ENCODE results near the gene SMIM14.
"Not testable (repeated sequence)": the region's sequence is repeated elsewhere in the genome, so short reads cannot be mapped to it uniquely, and the experiment has no call there.

The SMIM14 gene

GRCh38 chr4:39638354-39639239, at the start of gene SMIM14:
SMIM14 (minus strand) TSS chr4:39638865; CDS start chr4:39605145, 33,720 bp downstream.
- DNase-seq (ENCODE audit: low spot score), result peak; percentile 90

- DNase-seq (ENCODE audit: low spot score), result no peak
Measured at GRCh38 chr4:39687014-39687413, 48.3 kb upstream of the SMIM14 start.

- no peak for DNase-seq (ENCODE audit: low spot score)
Measured at GRCh38 chr4:39685990-39686389, 47.3 kb upstream of the SMIM14 start.

- no peak for DNase-seq (ENCODE audit: low spot score)
Measured at GRCh38 chr4:39682138-39682537, 43.5 kb upstream of the SMIM14 start.

- not testable (repeated sequence) for DNase-seq (ENCODE audit: low spot score)
Measured at GRCh38 chr4:39681003-39681402, 42.3 kb upstream of the SMIM14 start.

- not testable (repeated sequence) for DNase-seq (ENCODE audit: low spot score)
Measured at GRCh38 chr4:39675681-39676080, 37.0 kb upstream of the SMIM14 start.

GRCh38 chr4:39670296-39670695, 31.6 kb upstream of the SMIM14 start:
- not testable (repeated sequence) for DNase-seq (ENCODE audit: low spot score)

GRCh38 chr4:39668887-39669286, 30.2 kb upstream of the SMIM14 start:
- DNase-seq (ENCODE audit: low spot score), result no peak

GRCh38 chr4:39667706-39668105, 29.0 kb upstream of the SMIM14 start:
- no peak for DNase-seq (ENCODE audit: low spot score)

- DNase-seq (ENCODE audit: low spot score), result no peak
Measured at GRCh38 chr4:39664828-39665731, 26.4 kb upstream of the SMIM14 start.

GRCh38 chr4:39662683-39663082, 24.0 kb upstream of the SMIM14 start:
- no peak for DNase-seq (ENCODE audit: low spot score)

GRCh38 chr4:39660757-39661156, 22.1 kb upstream of the SMIM14 start:
- DNase-seq (ENCODE audit: low spot score), result no peak

GRCh38 chr4:39660045-39660444, 21.4 kb upstream of the SMIM14 start:
- DNase-seq (ENCODE audit: low spot score), result no peak

- no peak for DNase-seq (ENCODE audit: low spot score)
Measured at GRCh38 chr4:39658756-39659155, 20.1 kb upstream of the SMIM14 start.

- DNase-seq (ENCODE audit: low spot score), result no peak
Measured at GRCh38 chr4:39657465-39657864, 18.8 kb upstream of the SMIM14 start.

GRCh38 chr4:39656638-39657037, 18.0 kb upstream of the SMIM14 start:
- not testable (repeated sequence) for DNase-seq (ENCODE audit: low spot score)

- no peak for DNase-seq (ENCODE audit: low spot score)
Measured at GRCh38 chr4:39655876-39656275, 17.2 kb upstream of the SMIM14 start.

- DNase-seq (ENCODE audit: low spot score), result no peak
Measured at GRCh38 chr4:39655211-39655610, 16.5 kb upstream of the SMIM14 start.

GRCh38 chr4:39651586-39651985, 12.9 kb upstream of the SMIM14 start:
- not testable (repeated sequence) for DNase-seq (ENCODE audit: low spot score)

- no peak for DNase-seq (ENCODE audit: low spot score)
Measured at GRCh38 chr4:39649639-39650265, 11.1 kb upstream of the SMIM14 start.

GRCh38 chr4:39648827-39649558, 10.3 kb upstream of the SMIM14 start:
- no peak for DNase-seq (ENCODE audit: low spot score)

GRCh38 chr4:39648213-39648612, 9.5 kb upstream of the SMIM14 start:
- no peak for DNase-seq (ENCODE audit: low spot score)

All from CD4-positive, alpha-beta T cell treated with Interleukin-15 for 4 hours (primary cell).